CD4-positive, alpha-beta T cell treated with Interleukin-21 for 1 hour (primary cell): ENCODE data around the gene AGXT2.
A peak's percentile ranks its signal among the peaks of the same experiment; 100 is the strongest.

Source experiments
- DNase-seq: peaks from one replicate; pipeline ENCODE4 v3.0.0-alpha.2; 2020

The AGXT2 gene

GRCh38 chr5:34957857-34958690 is 89.7 kb downstream of the AGXT2 start:
- peak; percentile 7 for DNase-seq

DNA sequence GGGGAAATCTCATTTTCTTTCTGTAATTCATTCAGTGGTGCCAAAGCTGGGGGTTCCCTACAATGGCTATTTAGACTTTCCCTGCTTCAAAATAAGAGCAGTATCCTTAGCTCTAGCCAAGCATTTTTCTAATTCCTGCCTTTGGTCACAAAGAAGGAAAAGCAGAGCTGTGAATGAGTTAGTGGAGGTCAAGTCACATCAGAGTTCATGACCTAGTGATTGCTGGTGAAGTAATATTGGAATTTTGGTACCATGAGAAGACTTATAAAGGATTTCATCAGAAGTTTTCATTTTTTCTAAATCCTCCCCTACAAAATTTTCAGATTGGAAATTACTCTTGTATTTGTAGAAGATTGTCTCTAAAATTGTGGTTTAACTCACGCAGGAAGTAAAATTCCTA is 90.4 kb downstream of the AGXT2 start:
- DNase-seq = no peak
